DND-41 (cell line): Measurements from ENCODE around the gene SLC25A39.
"Not testable (repeated sequence)": the region's sequence is repeated elsewhere in the genome, so short reads cannot be mapped to it uniquely, and the experiment has no call there.

ENCODE experiments used
- ATAC-seq: fragments of 200-7000 bp; cut with Tn5 transposase; 3 replicates; pipeline ENCODE4 v1.9.1; 2021; ENCODE audit warnings: low read depth; ENCODE audit not compliant: insufficient read depth
- DNase-seq: peaks from one replicate; pipeline ENCODE4 v3.0.0-alpha.2; 2020
- H2AFZ ChIP-seq: 2 replicates; pipeline ENCODE4 v1.6.0; 2012; ENCODE audit warnings: low read depth, low read length
- H3K27ac ChIP-seq: 2 replicates; pipeline ENCODE4 v1.5.1; 2012; ENCODE audit warnings: low read length, inconsistent platforms
- H3K27me3 ChIP-seq: fragments of 200-600 bp; sonication (generic); 2 replicates; pipeline ENCODE4 v1.6.0; 2012; ENCODE audit warnings: low read length, mild to moderate bottlenecking, inconsistent platforms; ENCODE audit not compliant: insufficient read depth, poor library complexity
- H3K36me3 ChIP-seq: 2 replicates; pipeline ENCODE4 v1.5.1; 2012; ENCODE audit warnings: low read length, inconsistent platforms; ENCODE audit not compliant: insufficient read depth
- H3K4me1 ChIP-seq: 2 replicates; pipeline ENCODE4 v1.5.1; 2012; ENCODE audit warnings: mild to moderate bottlenecking, low read length; ENCODE audit not compliant: insufficient read depth
- H3K4me2 ChIP-seq: 2 replicates; pipeline ENCODE4 v1.6.0; 2012; ENCODE audit warnings: mild to moderate bottlenecking, moderate library complexity, low read length, inconsistent platforms; ENCODE audit not compliant: insufficient read depth
- H3K4me3 ChIP-seq, 2 experiments: fragments of 200-600 bp in 1 of 2; shearing (Covaris generic) in 1 of 2; 2 replicates each; pipeline ENCODE4 v1.5.1; 2012 to 2016; ENCODE audit warnings: inconsistent platforms in 2 of 2, low read length in 2 of 2, mild to moderate bottlenecking in 2 of 2, low read depth in 1 of 2, moderate library complexity in 1 of 2
- H3K79me2 ChIP-seq: 2 replicates; pipeline ENCODE4 v1.6.0; 2012; ENCODE audit warnings: low read length, inconsistent platforms; ENCODE audit not compliant: insufficient read depth
- H3K9ac ChIP-seq: 2 replicates; pipeline ENCODE4 v1.6.0; 2012; ENCODE audit warnings: low read depth, mild to moderate bottlenecking, inconsistent platforms, low read length, moderate library complexity
- H3K9me3 ChIP-seq: 2 replicates; pipeline ENCODE4 v1.5.1; 2012; ENCODE audit warnings: low read length, moderate library complexity, mild to moderate bottlenecking, inconsistent platforms; ENCODE audit not compliant: insufficient read depth, severe bottlenecking
- H4K20me1 ChIP-seq: 2 replicates; pipeline ENCODE4 v1.6.0; 2012; ENCODE audit warnings: low read length; ENCODE audit not compliant: insufficient read depth
- CTCF ChIP-seq: IDR thresholded peaks from 2 replicates; pipeline ENCODE4 v1.5.1; 2012; ENCODE audit warnings: borderline replicate concordance, low read length, moderate library complexity, mild to moderate bottlenecking; ENCODE audit not compliant: poor library complexity, severe bottlenecking; ENCODE audit errors: extremely low read depth
- EZH2 ChIP-seq: IDR thresholded peaks from 3 replicates; pipeline ENCODE4 v1.6.1; 2012; ENCODE audit warnings: borderline replicate concordance, low read depth, mild to moderate bottlenecking, moderate library complexity, low read length, inconsistent platforms; ENCODE audit not compliant: severe bottlenecking

The SLC25A39 gene

GRCh38 chr17:44348234-44348987 lies 23.8 kb upstream of the SLC25A39 start:
- Histone ChIP-seq H3K27me3 (no peaks in the 10 kb centered on the region), H3K9ac (no peak overlapping the region), H3K4me2 (no peak overlapping the region), H3K4me1 (peaks cover 21% of the 10 kb centered on the region), H3K36me3 (peaks cover 38% of the 10 kb centered on the region), H3K4me3 (no peak overlapping the region), H4K20me1 (peaks cover 13% of the 10 kb centered on the region), H3K9me3 (no peaks in the 10 kb centered on the region), H3K79me2 (peaks cover 11% of the 10 kb centered on the region), H3K27ac (no peak overlapping the region), H2AFZ (no peak overlapping the region)
- TF ChIP-seq EZH2 (no peak), CTCF (no peak)
- ATAC-seq (no peak), DNase-seq (no peak)

GRCh38 chr17:44347206-44348055 lies 22.8 kb upstream of the SLC25A39 start:
- H3K4me3 ChIP-seq, H3K9me3 ChIP-seq, ATAC-seq, DNase-seq, H3K4me2 ChIP-seq, H3K9ac ChIP-seq, H2AFZ ChIP-seq, H3K27ac ChIP-seq, H3K27me3 ChIP-seq: not testable (repeated sequence)
- Histone ChIP-seq H4K20me1 (peaks cover 13% of the 10 kb centered on the region), H3K36me3 (peaks cover 28% of the 10 kb centered on the region), H3K79me2 (peaks cover 11% of the 10 kb centered on the region), H3K4me1 (peaks cover 21% of the 10 kb centered on the region)

GRCh38 chr17:44346064-44346844 lies 21.6 kb upstream of the SLC25A39 start:
- Histone ChIP-seq H3K27me3 (no peaks in the 10 kb centered on the region), H2AFZ (peak overlapping the region; percentile 27; the same call in 1 of the 2 replicates), H3K27ac (peak overlapping the region; percentile 7; the same call in 1 of the 2 replicates), H3K4me2 (peak overlapping the region; percentile 98), H3K79me2 (peaks cover 11% of the 10 kb centered on the region), H3K4me3 (peak overlapping the region; percentile 83 to 94; a peak in 3 of 4 replicates), H4K20me1 (peaks cover 12% of the 10 kb centered on the region), H3K36me3 (peaks cover 16% of the 10 kb centered on the region), H3K9ac (peak overlapping the region; percentile 71), H3K9me3 (no peaks in the 10 kb centered on the region), H3K4me1 (peaks cover 21% of the 10 kb centered on the region)
- TF ChIP-seq CTCF, result no peak
- TF ChIP-seq EZH2, result no peak
- DNase-seq (no peak), ATAC-seq (no peak)
